Stomach smooth muscle (tissue), 2 donors: ENCODE data around the gene FSHB.
"Not testable (repeated sequence)": the region's sequence is repeated elsewhere in the genome, so short reads cannot be mapped to it uniquely, and the experiment has no call there.

Experiments used
- H3K27ac ChIP-seq: one replicate; pipeline ENCODE4 v1.7.0; 2013; ENCODE audit warnings: mild to moderate bottlenecking, low read length, inconsistent platforms
- H3K27me3 ChIP-seq, 2 donors: one replicate each; pipeline ENCODE4 v1.7.0; 2013; ENCODE audit warnings: low read length in 2 of 2; ENCODE audit not compliant: insufficient read depth in 2 of 2, control insufficient read depth in 1 of 2
- H3K36me3 ChIP-seq, 2 donors: one replicate each; pipeline ENCODE4 v1.7.0; 2013; ENCODE audit warnings: low read length in 2 of 2; ENCODE audit not compliant: control insufficient read depth in 2 of 2, insufficient read depth in 2 of 2
- H3K4me1 ChIP-seq: one replicate; pipeline ENCODE4 v1.7.0; 2013; ENCODE audit warnings: low read length; ENCODE audit not compliant: control insufficient read depth, insufficient read depth
- H3K4me3 ChIP-seq, 2 donors: one replicate each; pipeline ENCODE4 v1.7.0; 2013; ENCODE audit warnings: low read length in 2 of 2
- H3K9ac ChIP-seq, 2 donors: one replicate each; pipeline ENCODE4 v1.7.0; 2013; ENCODE audit warnings: low read length in 2 of 2, mild to moderate bottlenecking in 1 of 2
- H3K9me3 ChIP-seq, 2 donors: one replicate each; pipeline ENCODE4 v1.7.0; 2013; ENCODE audit warnings: low read length in 2 of 2; ENCODE audit not compliant: control insufficient read depth in 2 of 2
- donor health status: healthy.
- donor health status: Pancreatic carcinoma.

Gene FSHB

DNA sequence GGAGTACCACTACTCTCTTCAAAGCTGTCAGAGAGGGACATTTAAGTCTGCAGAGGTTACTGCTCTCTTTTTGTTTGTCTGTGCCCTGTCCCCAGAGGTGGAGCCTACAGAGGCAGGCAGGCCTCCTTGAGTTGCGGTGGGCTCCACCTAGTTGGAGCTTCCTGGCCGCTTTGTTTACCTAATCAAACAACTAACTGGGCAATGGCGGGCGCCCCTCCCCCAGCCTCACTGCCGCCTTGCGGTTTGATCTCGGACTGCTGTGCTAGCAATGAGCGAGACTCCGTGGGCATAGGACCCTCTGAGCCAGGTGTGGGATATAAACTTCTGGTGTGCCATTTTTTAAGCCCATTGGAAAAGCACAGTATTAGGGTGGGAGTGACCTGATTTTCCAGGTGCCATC is 37.8 kb downstream of the FSHB start:
- H3K27me3 ChIP-seq, H3K4me3 ChIP-seq, H3K9ac ChIP-seq, H3K9me3 ChIP-seq, H3K27ac ChIP-seq, H3K36me3 ChIP-seq, H3K4me1 ChIP-seq: not testable (repeated sequence)

DNA sequence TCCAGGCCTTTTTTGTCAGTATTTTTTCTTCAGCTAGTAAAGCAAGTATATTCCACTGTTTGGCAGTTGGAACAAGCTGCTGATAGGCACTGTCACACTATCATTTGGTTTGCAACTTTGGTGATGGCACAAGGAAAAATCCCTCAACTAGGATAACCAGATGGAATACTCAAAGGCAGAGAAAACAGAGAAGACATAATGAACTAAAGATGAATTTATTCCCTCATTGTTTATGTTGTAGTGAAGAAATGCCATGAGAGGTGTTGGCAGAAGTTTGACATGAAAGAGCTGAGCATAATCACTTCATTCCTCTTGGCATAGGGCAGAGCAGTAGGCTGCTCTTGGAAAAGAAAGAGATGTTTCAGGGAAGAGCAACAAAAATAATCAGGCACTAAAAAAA is 39.9 kb downstream of the FSHB start:
- Histone ChIP-seq H3K27me3 (no peaks in the 10 kb centered on the region), H3K4me3 (no peak overlapping the region), H3K4me1 (no peaks in the 10 kb centered on the region), H3K9me3 (no peaks in the 10 kb centered on the region), H3K36me3 (no peaks in the 10 kb centered on the region), H3K27ac (no peak overlapping the region), H3K9ac (no peak overlapping the region)

DNA sequence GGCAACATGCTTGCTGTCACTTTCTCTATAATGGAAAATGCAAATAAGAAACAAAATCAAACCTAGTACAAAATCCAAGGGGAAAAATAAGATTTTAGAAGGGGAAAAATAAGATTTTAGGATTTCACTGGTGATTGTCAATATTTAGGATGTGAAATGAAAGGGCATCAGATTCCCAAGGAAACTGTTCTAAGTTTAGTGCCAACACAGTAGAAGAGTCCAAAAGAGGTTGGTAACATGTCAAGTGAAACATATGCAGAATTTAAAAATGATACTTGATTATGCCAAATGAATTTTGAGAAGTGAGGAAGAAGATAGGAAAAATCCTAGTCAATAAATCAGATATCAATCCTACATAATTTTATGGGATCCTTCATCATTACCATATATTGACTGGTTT is 46.4 kb downstream of the FSHB start:
- no peaks in the 10 kb centered on the region for H3K4me1 ChIP-seq
- H3K36me3 ChIP-seq, result no peaks in the 10 kb centered on the region
- no peak overlapping the region for H3K27ac ChIP-seq
- no peak overlapping the region for H3K4me3 ChIP-seq
- no peak overlapping the region for H3K9ac ChIP-seq
- H3K9me3 ChIP-seq, result no peaks in the 10 kb centered on the region
- H3K27me3 ChIP-seq, result no peaks in the 10 kb centered on the region

DNA sequence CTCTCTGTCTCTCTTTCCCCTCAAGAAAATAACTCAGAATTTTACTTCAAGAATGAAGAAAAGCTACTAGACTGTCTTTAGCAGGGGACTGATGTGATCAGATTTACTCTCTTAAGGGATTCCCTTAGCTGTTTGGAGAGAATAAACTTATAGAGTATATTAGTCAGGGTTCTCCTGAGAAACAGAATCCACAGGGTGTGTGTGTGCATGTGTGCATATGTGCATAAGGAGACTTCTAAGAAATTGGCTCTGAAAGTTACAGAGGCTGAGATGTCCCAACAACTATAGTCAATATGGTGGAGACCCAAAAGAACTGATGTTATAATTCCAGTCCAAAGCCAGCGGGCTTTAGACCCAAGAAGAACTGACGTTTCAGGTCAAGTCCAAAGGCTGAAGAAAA is 49.0 kb downstream of the FSHB start:
- no peak overlapping the region for H3K9ac ChIP-seq
- H3K9me3 ChIP-seq, result no peaks in the 10 kb centered on the region
- H3K4me1 ChIP-seq, result no peaks in the 10 kb centered on the region
- no peaks in the 10 kb centered on the region for H3K36me3 ChIP-seq
- H3K27ac ChIP-seq, result no peak overlapping the region
- H3K4me3 ChIP-seq, result no peak overlapping the region
- no peaks in the 10 kb centered on the region for H3K27me3 ChIP-seq

DNA sequence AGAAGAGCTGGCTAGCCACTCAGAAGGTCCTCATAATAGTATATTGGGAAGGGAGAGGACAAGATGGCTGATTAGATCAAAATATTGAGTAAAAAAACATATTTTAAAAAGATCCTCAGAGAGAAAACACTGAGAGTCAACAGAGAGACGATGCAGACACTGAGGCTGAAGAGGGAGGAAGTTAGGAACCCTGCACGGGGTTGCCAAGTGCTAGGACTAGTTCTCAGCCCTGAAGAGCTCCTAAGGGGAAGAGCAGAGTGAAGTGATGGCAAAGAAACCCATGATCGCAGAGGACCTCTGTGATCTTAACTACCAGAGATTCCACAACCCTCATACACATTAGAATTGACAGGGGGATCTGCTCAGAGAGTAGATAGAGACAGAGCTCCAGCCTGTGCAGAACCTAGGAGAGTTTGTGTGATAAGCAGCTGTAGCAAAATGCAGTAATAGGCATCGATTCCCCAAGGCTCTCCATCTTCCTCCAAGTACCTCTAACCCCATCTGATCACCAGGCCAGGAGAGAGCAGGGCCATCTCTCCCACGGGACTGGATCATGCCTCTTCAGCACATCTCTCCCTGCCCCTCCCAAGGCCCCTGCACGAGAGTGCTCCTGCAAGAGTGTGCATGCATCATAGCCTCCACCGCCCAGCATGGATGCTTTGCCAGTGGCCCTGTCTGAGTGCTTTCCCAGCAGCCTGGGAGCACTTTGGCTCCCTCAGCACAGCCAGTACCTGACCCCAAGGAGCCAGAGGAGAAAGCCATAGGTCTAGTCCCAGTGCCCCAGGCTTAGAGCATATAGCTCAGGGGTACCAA is 50.9 kb downstream of the FSHB start:
- no peaks in the 10 kb centered on the region for H3K9me3 ChIP-seq
- no peak overlapping the region for H3K27ac ChIP-seq
- no peaks in the 10 kb centered on the region for H3K27me3 ChIP-seq
- H3K9ac ChIP-seq, result no peak overlapping the region
- no peaks in the 10 kb centered on the region for H3K36me3 ChIP-seq
- no peak overlapping the region for H3K4me3 ChIP-seq
- H3K4me1 ChIP-seq, result no peaks in the 10 kb centered on the region

DNA sequence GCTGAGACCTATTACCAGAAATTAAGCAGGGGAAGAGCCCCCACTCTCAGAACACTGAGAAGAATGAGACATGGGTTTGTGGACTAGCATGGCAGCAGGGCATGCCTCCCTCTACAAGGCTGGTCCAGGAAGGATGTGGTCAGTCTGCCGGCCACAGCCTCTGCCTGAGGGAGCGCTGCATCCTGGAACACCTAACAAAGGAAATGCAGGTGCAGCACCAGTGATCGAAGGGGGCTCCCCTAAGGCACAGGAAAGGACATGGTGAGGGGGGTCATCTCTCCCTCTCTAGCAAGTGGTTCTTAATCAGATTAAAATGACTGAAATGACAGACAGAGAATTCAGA is 51.4 kb downstream of the FSHB start:
- no peak overlapping the region for H3K27ac ChIP-seq
- no peaks in the 10 kb centered on the region for H3K9me3 ChIP-seq
- no peaks in the 10 kb centered on the region for H3K4me1 ChIP-seq
- no peak overlapping the region for H3K9ac ChIP-seq
- no peaks in the 10 kb centered on the region for H3K27me3 ChIP-seq
- no peak overlapping the region for H3K4me3 ChIP-seq
- no peaks in the 10 kb centered on the region for H3K36me3 ChIP-seq
